Measurements from ENCODE around the gene HIBADH. TPM values are rescaled to one million over a fixed set of nuclear protein-coding genes. Genes with fewer than 3 reads are reported as not detected.

Gene HIBADH
- total and polyA plus RNA-seq, 10 of the 15 experiments (the other 5 are each of a cell fraction or from before 2014, with no cell fraction given) = 8.7 to 36.1 (median 18.6) TPM

GRCh38 chr7:27553273-27553672 lies 109.4 kb downstream of the HIBADH start:
- CTCF ChIA-PET = interaction anchor here (0.6 to 1.3 kb wide), 4 partner anchors 24 to 1266 kb away, joined by 3 to 4 read pairs (median 3); no protein-coding TSS in a partner anchor
- in situ Hi-C loops (cut with MboI) = no loop called here
- Histone ChIP-seq H2AFZ (ENCODE audit: control insufficient read depth, low read depth, low read length) (no peak overlapping the region), H3K4me3 (no peak overlapping the region), H3K79me2 (ENCODE audit: control insufficient read depth, insufficient read depth, low read length) (no peaks in the 10 kb centered on the region), H3K4me2 (ENCODE audit: control insufficient read depth, insufficient read depth) (no peak overlapping the region), H3K9ac (ENCODE audit: control insufficient read depth, insufficient read depth, low read length) (no peak overlapping the region), H3K4me1 (ENCODE audit: control insufficient read depth, insufficient read depth, low read length) (no peaks in the 10 kb centered on the region), H4K20me1 (ENCODE audit: control insufficient read depth, insufficient read depth) (no peaks in the 10 kb centered on the region), H3K27me3 (replicated peaks in 1 of 2; ENCODE audit: control insufficient read depth in 2 of 2, insufficient read depth in 2 of 2, low read length in 1 of 2) (no peaks in the 10 kb centered on the region), H3K9me3 (replicated peaks; ENCODE audit: control insufficient read depth, insufficient read depth, low read length) (no peaks in the 10 kb centered on the region), H3K27ac (ENCODE audit: control insufficient read depth, insufficient read depth) (no peak overlapping the region), H3K36me3 (ENCODE audit: control insufficient read depth in 2 of 2, insufficient read depth in 2 of 2, low read length in 1 of 2) (no peaks in the 10 kb centered on the region)
- no TSS peak for BruUV-seq (replicated peaks)
- DNase-seq (ENCODE audit: low read depth, low spot score) = no peak
- intact Hi-C loops (cut with micrococcal nuclease; ENCODE audit: unreplicated experiment) = no loop called here
- 96% methylated on average over 5 of the region's 5 CpGs for WGBS (ENCODE audit: insufficient coverage, insufficient replicate concordance, low lambda C conversion rate, missing lambda C conversion rate)
- no peak for FAIRE-seq
- TF ChIP-seq TCF3 (IDR thresholded peaks at IDR 0.05; ENCODE audit: borderline replicate concordance, insufficient read depth, low read depth, low read length) (no peak), SMAD5 (IDR thresholded peaks at IDR 0.05; ENCODE audit: low read depth) (no peak)
- SMC1A ChIA-PET (ENCODE audit: uncharacterized antibody, unreplicated experiment) = interaction anchor here (2.2 kb wide), 1 partner anchor 222 kb away, joined by 5 read pairs; no protein-coding TSS in a partner anchor
- no peak for ATAC-seq
- POLR2A ChIA-PET = no interaction called here
- RAD21 ChIA-PET (ENCODE audit: unreplicated experiment) = no interaction called here

- SMC1A ChIA-PET (ENCODE audit: uncharacterized antibody, unreplicated experiment) = interaction anchor here (1.3 to 2.2 kb wide), 2 partner anchors 34 to 223 kb away, joined by 5 to 7 read pairs; no protein-coding TSS in a partner anchor
- CTCF ChIA-PET = interaction anchor here (1.3 kb wide), 1 partner anchor 25 kb away, joined by 4 read pairs; no protein-coding TSS in a partner anchor
- Histone ChIP-seq H2AFZ (ENCODE audit: control insufficient read depth, low read depth, low read length) (no peak overlapping the region), H3K27ac (ENCODE audit: control insufficient read depth, insufficient read depth) (no peak overlapping the region), H3K9me3 (replicated peaks; ENCODE audit: control insufficient read depth, insufficient read depth, low read length) (no peaks in the 10 kb centered on the region), H3K79me2 (ENCODE audit: control insufficient read depth, insufficient read depth, low read length) (no peaks in the 10 kb centered on the region), H3K36me3 (ENCODE audit: control insufficient read depth in 2 of 2, insufficient read depth in 2 of 2, low read length in 1 of 2) (no peaks in the 10 kb centered on the region), H3K4me2 (ENCODE audit: control insufficient read depth, insufficient read depth) (no peak overlapping the region), H3K4me1 (ENCODE audit: control insufficient read depth, insufficient read depth, low read length) (no peaks in the 10 kb centered on the region), H3K4me3 (no peak overlapping the region), H4K20me1 (ENCODE audit: control insufficient read depth, insufficient read depth) (no peaks in the 10 kb centered on the region), H3K27me3 (replicated peaks in 1 of 2; ENCODE audit: control insufficient read depth in 2 of 2, insufficient read depth in 2 of 2, low read length in 1 of 2) (no peaks in the 10 kb centered on the region), H3K9ac (ENCODE audit: control insufficient read depth, insufficient read depth, low read length) (no peak overlapping the region)
- WGBS (ENCODE audit: insufficient coverage, insufficient replicate concordance, low lambda C conversion rate, missing lambda C conversion rate) = 97% methylated on average over 8 of the region's 8 CpGs
- in situ Hi-C loops (cut with MboI) = no loop called here
- FAIRE-seq = no peak
- ATAC-seq = no peak
- intact Hi-C loops (cut with micrococcal nuclease; ENCODE audit: unreplicated experiment) = no loop called here
- RAD21 ChIA-PET (ENCODE audit: unreplicated experiment) = no interaction called here
- POLR2A ChIA-PET = no interaction called here
- no peak for DNase-seq (ENCODE audit: low read depth, low spot score)
- BruUV-seq (replicated peaks) = no TSS peak
- TF ChIP-seq SUPT20H (IDR thresholded peaks at IDR 0.05; ENCODE audit: borderline replicate concordance, control insufficient read depth, low read depth, low read length) (no peak), NFIC (IDR thresholded peaks at IDR 0.05; ENCODE audit: low read depth, low read length) (no peak), TCF7 (IDR thresholded peaks at IDR 0.05; ENCODE audit: borderline replicate concordance) (no peak), IRF4 (IDR thresholded peaks at IDR 0.05; ENCODE audit: low read depth, low read length) (no peak), MXI1 (IDR thresholded peaks at IDR 0.05; ENCODE audit: low read depth, low read length) (no peak), MEF2B (IDR thresholded peaks at IDR 0.05; ENCODE audit: partially characterized antibody, poor library complexity, severe bottlenecking) (no peak), HCFC1 (IDR thresholded peaks at IDR 0.05; ENCODE audit: low read length) (no peak), CREM (IDR thresholded peaks at IDR 0.05; ENCODE audit: low read depth) (no peak), RB1 (IDR thresholded peaks at IDR 0.05; ENCODE audit: borderline replicate concordance) (no peak), SMAD1 (IDR thresholded peaks at IDR 0.05; ENCODE audit: low read depth, partially characterized antibody) (no peak), ZZZ3 (IDR thresholded peaks at IDR 0.05; ENCODE audit: control insufficient read depth, insufficient read length, low read depth) (no peak), SMC3 (IDR thresholded peaks at IDR 0.05; ENCODE audit: borderline replicate concordance, low read length) (no peak), POLR2AphosphoS5 (IDR thresholded peaks at IDR 0.05; ENCODE audit: low read length) (no peak)
Observed at GRCh38 chr7:27551803-27552400, 110.8 kb downstream of the HIBADH start.
